ENCODE data around the gene KIF17. TPM values are rescaled to one million over a fixed set of nuclear protein-coding genes. Genes with fewer than 3 reads are reported as not detected.
A peak's percentile ranks its signal among the peaks of the same experiment; 100 is the strongest.

Gene KIF17
- total RNA-seq, 4 donors from 2014 or later: 0.27 to 21.1 (median 0.79) TPM; not detected in 1

DNA sequence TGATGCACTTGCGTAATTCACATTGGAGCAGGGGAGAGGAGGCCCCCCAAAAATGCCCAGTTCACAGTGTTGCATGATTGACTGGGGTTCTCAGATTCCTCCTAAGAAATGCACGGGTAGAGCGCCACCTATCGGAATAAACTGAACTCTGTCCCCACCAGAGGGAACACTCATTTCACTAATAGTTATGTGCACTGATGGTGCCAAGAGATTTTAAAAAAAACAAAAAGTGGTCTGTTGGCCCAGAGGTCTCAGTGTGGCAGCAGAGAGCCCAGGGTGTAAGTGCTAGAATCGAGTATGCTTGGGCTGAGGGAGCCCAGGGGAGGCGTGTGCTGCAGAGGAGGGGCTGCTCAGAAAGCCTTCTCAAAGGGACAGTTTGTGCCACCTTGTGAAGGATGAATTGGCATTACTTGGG lies 77.6 kb downstream of the KIF17 start:
- in situ Hi-C loops (cut with MboI; ENCODE audit: low pct_ligation_motif_present in 1 of 4, low pct_unique_long_range_greater_than_20kb in 1 of 4, low sequenced_read_pairs in 3 of 4): no loop called here

DNA sequence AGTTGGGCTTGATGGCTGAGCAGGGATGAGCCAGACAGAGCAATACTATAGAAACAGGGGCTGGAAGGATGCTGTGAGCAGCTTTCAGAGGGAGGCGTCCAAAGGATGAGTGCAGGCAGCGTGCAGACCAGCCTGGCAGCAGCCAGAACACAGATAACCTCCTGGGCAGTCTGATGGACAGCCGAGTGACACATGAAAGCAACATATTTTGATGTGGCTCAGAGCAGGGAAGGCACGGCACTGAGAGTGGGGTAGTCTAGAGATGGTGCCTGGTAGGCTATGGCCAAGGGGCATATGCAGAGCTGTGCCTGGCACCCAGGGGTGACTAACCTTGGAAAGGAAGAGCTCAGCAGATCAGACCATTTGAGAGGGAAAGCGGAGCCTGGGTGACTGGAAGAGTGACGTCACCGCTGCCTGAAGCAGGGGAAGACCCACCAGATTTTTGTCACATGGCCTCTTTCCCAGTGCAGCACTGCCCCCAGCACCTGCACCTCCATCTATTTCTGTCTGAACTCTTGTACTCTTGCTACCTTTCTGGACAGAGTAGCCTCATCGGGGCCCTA lies 80.9 kb downstream of the KIF17 start:
- Histone ChIP-seq H3K27ac (no peak overlapping the region), H3K4me1 (peaks cover 0 to 23% (median 14%) of the 10 kb centered on the region in 4 donors), H3K27me3 (no peaks in the 10 kb centered on the region), H3K4me3 (no peak overlapping the region), H3K9me3 (no peaks in the 10 kb centered on the region), H3K36me3 (peaks cover 0 to 19% (median 7%) of the 10 kb centered on the region in 4 donors)
- no peak for DNase-seq
- no peak for TF ChIP-seq POLR2A (IDR thresholded peaks at IDR 0.05)
- TF ChIP-seq, protein P1, sequence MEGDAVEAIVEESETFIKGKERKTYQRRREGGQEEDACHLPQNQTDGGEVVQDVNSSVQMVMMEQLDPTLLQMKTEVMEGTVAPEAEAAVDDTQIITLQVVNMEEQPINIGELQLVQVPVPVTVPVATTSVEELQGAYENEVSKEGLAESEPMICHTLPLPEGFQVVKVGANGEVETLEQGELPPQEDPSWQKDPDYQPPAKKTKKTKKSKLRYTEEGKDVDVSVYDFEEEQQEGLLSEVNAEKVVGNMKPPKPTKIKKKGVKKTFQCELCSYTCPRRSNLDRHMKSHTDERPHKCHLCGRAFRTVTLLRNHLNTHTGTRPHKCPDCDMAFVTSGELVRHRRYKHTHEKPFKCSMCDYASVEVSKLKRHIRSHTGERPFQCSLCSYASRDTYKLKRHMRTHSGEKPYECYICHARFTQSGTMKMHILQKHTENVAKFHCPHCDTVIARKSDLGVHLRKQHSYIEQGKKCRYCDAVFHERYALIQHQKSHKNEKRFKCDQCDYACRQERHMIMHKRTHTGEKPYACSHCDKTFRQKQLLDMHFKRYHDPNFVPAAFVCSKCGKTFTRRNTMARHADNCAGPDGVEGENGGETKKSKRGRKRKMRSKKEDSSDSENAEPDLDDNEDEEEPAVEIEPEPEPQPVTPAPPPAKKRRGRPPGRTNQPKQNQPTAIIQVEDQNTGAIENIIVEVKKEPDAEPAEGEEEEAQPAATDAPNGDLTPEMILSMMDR (IDR thresholded peaks at IDR 0.05): no peak
- TF ChIP-seq EP300 (IDR thresholded peaks at IDR 0.05; ENCODE audit: low read depth): no peak
- no peak for TF ChIP-seq POLR2AphosphoS5 (IDR thresholded peaks at IDR 0.05)
- in situ Hi-C loops (cut with MboI; ENCODE audit: low pct_ligation_motif_present in 1 of 4, low pct_unique_long_range_greater_than_20kb in 1 of 4, low sequenced_read_pairs in 3 of 4) (loop anchor here (5.0 to 10.0 kb wide), 5 partner anchors 55 to 120 kb away; no protein-coding TSS in a partner anchor), intact Hi-C loops (cut with DNase I; ENCODE audit: low total_unique reads) (no loop called here)
- 91% methylated on average over 8 of the region's 8 CpGs; no CpG with 5 or more reads in 1 of the 2 donors for WGBS, 2 donors (ENCODE audit: low coverage in 1 of 2)

More for the DNA sequence above, 77.6 kb downstream of the KIF17 start:
- Histone ChIP-seq H3K36me3 (peaks cover 0 to 32% (median 14%) of the 10 kb centered on the region in 4 donors), H3K4me1 (peaks cover 0 to 5% (median 0%) of the 10 kb centered on the region in 4 donors), H3K4me3 (no peak overlapping the region), H3K9me3 (no peaks in the 10 kb centered on the region), H3K27ac (no peak overlapping the region), H3K27me3 (no peaks in the 10 kb centered on the region)
- no peak for TF ChIP-seq EP300 (IDR thresholded peaks at IDR 0.05; ENCODE audit: low read depth)
- TF ChIP-seq, protein P1 (IDR thresholded peaks at IDR 0.05): peak; percentile 76 to 87 (median 79)
- 23 to 30% methylated on average over 4 to 6 of the region's 6 CpGs for WGBS, 2 donors (ENCODE audit: low coverage in 1 of 2)
- peak; percentile 61 for DNase-seq
- intact Hi-C loops (cut with DNase I; ENCODE audit: low total_unique reads): loop anchor here (5.0 kb wide), 1 partner anchor 118 kb away; no protein-coding TSS in a partner anchor

DNA sequence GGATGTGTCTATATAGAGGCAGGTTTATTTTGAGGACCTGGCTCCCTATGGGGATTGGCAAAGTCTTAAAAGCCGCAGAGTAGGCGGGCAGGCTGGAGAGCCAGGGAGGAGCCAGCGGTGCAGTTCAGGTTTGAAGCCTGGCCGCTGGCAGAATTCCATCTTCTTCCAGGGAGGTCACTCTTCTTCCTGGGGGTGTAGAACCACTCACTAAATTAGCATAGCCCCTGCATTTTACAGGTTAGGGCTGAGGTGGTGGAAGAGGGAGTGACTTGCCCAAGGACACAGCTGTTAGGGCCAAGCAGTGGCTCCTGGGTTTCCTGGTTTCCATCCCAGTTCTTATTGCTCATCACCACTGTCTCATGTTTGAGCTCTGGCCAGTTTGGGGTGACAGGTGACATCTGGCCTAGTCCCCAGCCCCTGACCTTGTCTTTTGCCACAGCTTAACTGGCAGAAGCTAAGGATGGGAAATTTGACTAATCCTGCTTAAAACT lies 83.2 kb downstream of the KIF17 start:
- Histone ChIP-seq H3K4me1 (peaks cover 0 to 23% (median 14%) of the 10 kb centered on the region in 4 donors), H3K36me3 (peaks cover 0 to 10% (median 3%) of the 10 kb centered on the region in 4 donors), H3K9me3 (no peaks in the 10 kb centered on the region), H3K4me3 (peak overlapping the region; percentile 68 to 99 (median 78)), H3K27ac (peak overlapping the region; percentile 94 to 99 (median 96)), H3K27me3 (no peaks in the 10 kb centered on the region)
- intact Hi-C loops (cut with DNase I; ENCODE audit: low total_unique reads): no loop called here
- WGBS, 2 donors (ENCODE audit: low coverage in 1 of 2): 10 to 11% methylated on average over 2 to 4 of the region's 4 CpGs
- peak; percentile 59 for DNase-seq
- in situ Hi-C loops (cut with MboI; ENCODE audit: low pct_ligation_motif_present in 1 of 4, low pct_unique_long_range_greater_than_20kb in 1 of 4, low sequenced_read_pairs in 3 of 4): loop anchor here (5.0 to 10.0 kb wide), 5 partner anchors 52 to 117 kb away; no protein-coding TSS in a partner anchor
- no peak for TF ChIP-seq POLR2AphosphoS5 (IDR thresholded peaks at IDR 0.05)
- TF ChIP-seq POLR2A (IDR thresholded peaks at IDR 0.05): no peak
- no peak for TF ChIP-seq EP300 (IDR thresholded peaks at IDR 0.05; ENCODE audit: low read depth)
- TF ChIP-seq, protein P1 (IDR thresholded peaks at IDR 0.05): no peak

DNA sequence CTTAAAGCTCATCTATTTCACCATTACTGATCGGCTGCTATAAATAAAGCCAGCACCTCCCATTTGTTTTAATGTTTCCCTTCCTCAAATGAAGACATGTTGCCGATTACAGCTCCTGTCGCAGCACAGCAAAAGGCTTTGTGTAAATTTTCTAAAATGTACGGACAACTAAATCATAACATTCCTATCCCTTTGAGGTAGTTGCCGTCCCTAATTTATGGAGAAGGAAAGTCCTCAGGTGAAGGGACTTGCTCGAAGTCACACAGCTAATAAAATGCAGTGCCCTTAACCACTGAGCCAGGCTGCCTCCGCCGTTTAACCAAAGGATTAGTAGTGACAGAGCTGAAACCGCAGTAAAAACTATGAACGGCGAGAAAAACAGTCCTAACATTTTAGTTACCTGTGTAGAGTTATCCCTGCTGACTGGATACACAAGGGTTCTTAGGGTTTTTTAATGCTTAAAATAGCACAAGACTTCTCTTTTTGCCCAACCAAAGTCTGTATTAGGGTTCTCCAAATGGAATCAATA lies 83.7 kb downstream of the KIF17 start:
- peaks cover 0 to 23% (median 14%) of the 10 kb centered on the region in 4 donors for H3K4me1 ChIP-seq

More for the DNA sequence above, 83.7 kb downstream of the KIF17 start:
- in situ Hi-C loops (cut with MboI; ENCODE audit: low pct_ligation_motif_present in 1 of 4, low pct_unique_long_range_greater_than_20kb in 1 of 4, low sequenced_read_pairs in 3 of 4) (loop anchor here in 2 of 4 donors (10.0 kb wide), 1 partner anchor 109 kb away; no protein-coding TSS in a partner anchor), intact Hi-C loops (cut with DNase I; ENCODE audit: low total_unique reads) (no loop called here)
- H3K9me3 ChIP-seq: no peaks in the 10 kb centered on the region
- 0 to 2% methylated on average over 11 of the region's 11 CpGs for WGBS, 2 donors (ENCODE audit: low coverage in 1 of 2)
- H3K4me3 ChIP-seq: peak overlapping the region; percentile 68 to 99 (median 78)
- no peak for DNase-seq
- H3K27ac ChIP-seq: peak overlapping the region; percentile 94 to 99 (median 96)
- no peak for TF ChIP-seq POLR2A (IDR thresholded peaks at IDR 0.05)
- TF ChIP-seq, protein P1 (IDR thresholded peaks at IDR 0.05): no peak
- no peaks in the 10 kb centered on the region for H3K27me3 ChIP-seq
- H3K36me3 ChIP-seq: peaks cover 0 to 10% (median 3%) of the 10 kb centered on the region in 4 donors
